ENCODE results near the gene CD86.
"Not testable (repeated sequence)": the region's sequence is repeated elsewhere in the genome, so short reads cannot be mapped to it uniquely, and the experiment has no call there.

Gene CD86

GRCh38 chr3:122094693-122095092 is 39.5 kb downstream of the CD86 start:
- DNase-seq: no peak

DNA sequence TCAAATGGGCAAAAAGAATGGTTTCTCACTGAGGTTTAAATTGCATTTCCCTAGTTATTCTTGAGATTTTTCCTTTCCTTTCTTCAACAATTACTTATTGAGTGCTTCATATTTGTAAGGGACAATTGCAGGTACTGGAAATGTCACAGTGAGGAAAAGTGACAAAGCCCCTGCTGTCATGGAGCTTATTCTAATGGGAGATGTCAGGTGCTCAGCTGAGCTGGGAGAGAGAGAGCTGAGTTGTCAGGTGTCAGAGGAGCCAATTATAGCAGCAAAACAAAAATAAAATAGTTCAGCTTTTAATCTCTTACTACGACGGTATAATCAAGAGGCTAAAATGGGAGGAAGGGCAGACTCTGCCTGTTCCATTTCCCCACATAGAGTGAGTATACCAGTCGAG is 42.0 kb downstream of the CD86 start:
- no peak for DNase-seq

DNA sequence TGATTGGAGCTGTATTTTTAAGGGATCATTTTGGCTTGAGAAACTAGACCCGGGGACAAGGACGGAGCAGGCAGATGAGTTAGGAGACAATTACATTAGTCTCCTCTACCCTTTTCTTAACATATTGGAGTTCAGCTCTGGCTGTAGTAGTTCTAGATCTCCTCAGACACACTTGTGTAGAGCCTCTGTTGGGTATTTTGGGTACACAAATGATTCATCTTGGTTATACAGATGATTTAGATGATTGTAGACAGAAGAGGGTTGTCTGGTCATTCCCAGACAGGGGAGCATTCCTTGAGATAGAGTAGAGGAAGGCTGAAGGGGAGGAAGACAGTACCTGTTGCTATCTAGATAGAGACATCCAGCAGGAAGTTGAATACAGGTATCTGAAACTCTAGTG is 43.4 kb downstream of the CD86 start:
- DNase-seq: no peak

DNA sequence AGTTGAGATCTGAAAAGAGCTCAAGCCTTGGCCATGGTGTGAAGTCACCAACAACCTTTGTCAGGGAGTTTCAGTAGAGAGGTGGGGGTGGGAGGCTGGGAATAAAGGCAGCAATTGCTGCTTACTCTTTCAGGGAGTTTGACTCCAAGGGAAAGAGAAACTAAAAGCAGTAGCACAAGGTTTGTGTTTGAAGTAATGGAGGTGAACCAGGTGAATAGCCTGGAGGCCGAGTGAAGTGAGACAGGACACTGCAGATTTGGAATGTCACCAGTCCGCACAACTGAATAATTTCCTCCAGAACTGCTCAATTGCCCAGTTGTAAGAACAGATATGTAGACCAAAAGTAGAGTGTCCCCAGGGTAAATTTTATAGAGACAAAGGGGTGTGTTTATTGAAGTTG is 44.1 kb downstream of the CD86 start:
- no peak for DNase-seq

- no peak for DNase-seq
Measured at GRCh38 chr3:122100083-122100482, 44.9 kb downstream of the CD86 start.

- no peak for DNase-seq
Measured at GRCh38 chr3:122100591-122101463, 45.7 kb downstream of the CD86 start.

DNA sequence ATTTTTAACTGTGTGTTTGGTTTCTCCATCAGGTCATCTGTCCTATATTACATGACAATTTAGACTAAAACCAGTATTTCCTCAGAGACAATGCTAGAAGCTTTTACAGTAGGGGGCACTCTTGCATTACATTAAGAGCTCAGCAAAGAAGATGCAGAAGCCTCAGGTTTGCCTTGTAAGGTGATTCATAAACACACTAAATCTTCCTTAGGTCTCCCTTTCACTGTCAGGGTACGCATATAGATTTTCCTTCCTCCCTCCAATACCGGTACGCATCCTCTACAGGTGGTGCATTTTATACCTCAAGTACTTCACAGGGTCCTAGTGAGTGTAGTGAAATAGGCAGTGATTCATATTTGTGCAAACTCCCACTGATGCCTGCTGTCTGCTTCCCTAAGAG is 46.5 kb downstream of the CD86 start:
- no peak for DNase-seq

DNA sequence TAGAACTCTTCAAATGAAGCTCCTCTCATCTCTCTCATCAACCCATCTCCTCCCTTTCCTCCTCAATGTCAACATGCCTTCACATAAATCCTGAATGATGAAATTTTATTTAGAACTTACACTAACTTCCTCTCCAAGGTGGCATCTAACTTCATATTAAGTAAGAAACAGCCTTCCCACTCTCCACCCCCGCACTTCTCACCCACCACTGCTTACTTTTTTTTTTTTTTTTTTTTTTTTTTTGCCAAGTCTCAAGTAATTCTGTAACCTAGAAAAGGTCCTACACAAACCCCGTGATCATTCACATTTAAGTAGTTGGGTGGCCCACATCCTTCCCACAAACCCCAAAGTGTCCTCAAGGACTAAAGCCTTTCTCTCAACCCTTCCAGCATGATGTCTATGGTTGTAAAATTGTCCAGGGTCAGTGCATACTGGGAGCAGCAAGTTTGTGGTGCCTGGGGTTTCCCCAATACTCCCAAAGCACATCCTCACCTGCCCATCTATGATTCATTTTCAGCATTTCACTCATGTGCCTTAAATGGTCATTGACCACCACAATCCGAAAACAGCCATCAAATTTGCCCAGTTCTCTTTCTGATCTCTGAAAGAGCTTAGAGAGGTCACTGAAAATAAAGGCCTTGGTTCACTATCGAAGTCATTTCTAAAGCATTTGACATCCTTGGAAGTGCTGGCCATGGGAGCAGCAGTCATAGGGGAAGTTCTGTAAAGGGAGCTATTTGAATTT is 47.2 kb downstream of the CD86 start:
- no peak for DNase-seq

DNA sequence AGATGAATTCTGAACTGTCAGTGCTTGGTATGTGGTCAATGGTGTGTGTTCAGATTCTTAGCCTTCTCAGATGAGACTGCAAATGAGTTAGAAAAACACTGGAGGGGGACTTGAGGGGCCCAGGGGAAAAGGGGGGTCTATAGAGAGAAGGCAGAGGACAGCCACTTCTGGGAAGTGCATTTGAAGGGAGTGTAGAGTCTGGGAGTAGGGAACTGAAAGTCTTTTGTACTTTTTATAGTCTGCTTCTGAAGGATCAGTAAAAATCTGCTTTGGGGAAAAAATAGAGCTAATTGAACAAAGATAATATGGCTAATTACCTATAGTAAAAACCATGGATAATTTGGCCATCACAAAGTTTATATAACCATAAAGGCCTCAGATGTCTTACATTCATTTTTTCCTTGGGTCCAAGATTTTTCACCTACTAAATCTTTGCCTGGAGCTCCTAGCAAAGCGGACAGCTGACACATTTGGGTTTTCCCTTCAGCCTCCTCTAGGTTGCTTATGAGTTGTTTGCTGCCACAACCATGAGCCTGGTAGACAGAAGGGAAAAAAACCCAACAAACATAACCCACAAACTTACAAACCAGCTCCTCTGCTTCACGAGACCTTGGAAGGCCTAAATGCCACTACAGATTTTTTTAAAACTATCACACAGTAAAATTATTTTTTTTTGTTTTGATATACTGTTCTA is 48.8 kb downstream of the CD86 start:
- no peak for DNase-seq

- no peak for DNase-seq
Measured at GRCh38 chr3:122104515-122105194, 49.5 kb downstream of the CD86 start.

GRCh38 chr3:122105626-122106025 is 50.5 kb downstream of the CD86 start:
- no peak for DNase-seq

DNA sequence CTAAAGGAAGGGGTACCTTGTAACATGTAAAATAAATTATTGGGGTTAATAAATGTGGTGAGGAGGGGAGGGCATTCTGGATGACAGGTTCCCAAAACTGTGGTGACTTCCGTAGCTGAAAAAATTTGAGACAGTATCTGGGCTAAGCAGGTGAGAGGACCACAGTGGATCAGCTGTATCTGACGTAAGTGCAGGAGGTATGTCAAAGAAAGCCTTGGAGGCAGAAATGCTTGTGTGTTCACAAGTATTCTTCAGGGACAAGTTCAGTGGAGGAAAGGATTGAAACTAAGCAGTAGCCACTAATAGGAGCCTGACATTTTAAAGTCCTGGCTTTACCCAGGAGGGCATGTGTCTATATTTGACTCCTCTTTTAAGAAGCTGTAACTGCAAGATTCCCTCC is 52.0 kb downstream of the CD86 start:
- no peak for DNase-seq

- DNase-seq: no peak
Measured at GRCh38 chr3:122111974-122112373, 56.8 kb downstream of the CD86 start.

GRCh38 chr3:122112754-122113153 is 57.6 kb downstream of the CD86 start:
- DNase-seq: no peak

DNA sequence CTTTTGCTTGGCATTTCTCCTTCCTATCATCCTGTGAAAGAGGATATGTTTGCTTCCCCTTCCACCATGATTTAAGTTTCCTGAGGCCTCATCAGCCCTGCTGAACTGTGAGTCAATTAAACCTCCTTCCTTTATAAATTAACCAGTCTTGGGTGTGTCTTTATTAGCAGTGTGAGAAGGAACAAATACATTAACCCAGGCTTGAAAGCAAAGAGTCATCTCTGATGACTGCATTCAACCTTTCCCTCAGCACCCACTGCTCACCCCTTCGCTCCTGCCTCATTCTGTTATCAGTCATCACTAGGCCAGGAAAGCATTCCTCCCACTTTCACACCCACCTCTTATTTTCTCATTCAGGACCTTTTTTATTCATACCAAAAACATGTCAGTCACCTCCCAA is 68.7 kb downstream of the CD86 start:
- no peak for DNase-seq

GRCh38 chr3:122132949-122133540 is 77.9 kb downstream of the CD86 start:
- DNase-seq: no peak

GRCh38 chr3:122146466-122146865 is 91.3 kb downstream of the CD86 start:
- DNase-seq: no peak

- DNase-seq: no peak
Measured at GRCh38 chr3:122148941-122149627, 93.9 kb downstream of the CD86 start.

GRCh38 chr3:122151480-122151879 is 96.3 kb downstream of the CD86 start:
- no peak for DNase-seq

- DNase-seq: not testable (repeated sequence)
Measured at GRCh38 chr3:122164983-122165382, 109.8 kb downstream of the CD86 start.

GRCh38 chr3:122167630-122168029 is 112.5 kb downstream of the CD86 start:
- DNase-seq: no peak

DNA sequence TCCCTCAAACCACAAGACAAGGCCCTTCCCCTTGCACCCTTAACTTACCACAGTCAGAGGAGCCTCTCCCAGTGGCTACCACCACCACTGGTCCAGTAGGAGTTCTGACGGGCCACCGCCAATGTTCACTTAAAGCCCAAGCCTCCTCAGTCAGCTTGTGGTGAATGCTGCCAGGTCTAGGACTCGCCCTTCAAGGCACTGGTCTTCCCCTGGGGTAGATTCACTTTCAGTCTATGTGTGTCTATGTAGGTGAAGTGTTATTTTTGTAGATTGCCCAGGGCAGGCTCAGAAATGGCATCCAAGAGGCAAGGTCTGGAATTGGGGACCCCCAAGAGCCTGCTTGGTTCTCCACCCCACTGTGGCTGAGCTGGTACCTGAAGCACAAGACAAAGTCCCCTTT is 112.9 kb downstream of the CD86 start:
- no peak for DNase-seq

All from activated CD4-positive, CD25-positive, alpha-beta regulatory T cell treated with anti-CD3 and anti-CD28 coated beads, Interleukin-2, amount 50 U/mL, for 72 hours (primary cell).